ENCODE results near the gene GALNT10.

- TF ChIP-seq CTCF (IDR thresholded peaks at IDR 0.05) (no peak), EP300 (IDR thresholded peaks at IDR 0.05) (no peak), POLR2AphosphoS5 (IDR thresholded peaks at IDR 0.05) (no peak)
Measured at GRCh38 chr5:154331924-154332323, 141.4 kb downstream of the GALNT10 start.

All from suprapubic skin (tissue), 4 donors.